GM21717 (cell line): Measurements from ENCODE around the gene SMAD3.

Source experiments
- ATAC-seq: cut with Tn5 transposase; IDR thresholded peaks from one replicate; pipeline ENCODE4 v1.9.1; 2021; ENCODE audit warnings: mild to moderate bottlenecking, moderate library complexity; ENCODE audit not compliant: unreplicated experiment

SMAD3 gene

GRCh38 chr15:67124911-67125588, 59.6 kb downstream of the SMAD3 start:
- ATAC-seq = no peak

DNA sequence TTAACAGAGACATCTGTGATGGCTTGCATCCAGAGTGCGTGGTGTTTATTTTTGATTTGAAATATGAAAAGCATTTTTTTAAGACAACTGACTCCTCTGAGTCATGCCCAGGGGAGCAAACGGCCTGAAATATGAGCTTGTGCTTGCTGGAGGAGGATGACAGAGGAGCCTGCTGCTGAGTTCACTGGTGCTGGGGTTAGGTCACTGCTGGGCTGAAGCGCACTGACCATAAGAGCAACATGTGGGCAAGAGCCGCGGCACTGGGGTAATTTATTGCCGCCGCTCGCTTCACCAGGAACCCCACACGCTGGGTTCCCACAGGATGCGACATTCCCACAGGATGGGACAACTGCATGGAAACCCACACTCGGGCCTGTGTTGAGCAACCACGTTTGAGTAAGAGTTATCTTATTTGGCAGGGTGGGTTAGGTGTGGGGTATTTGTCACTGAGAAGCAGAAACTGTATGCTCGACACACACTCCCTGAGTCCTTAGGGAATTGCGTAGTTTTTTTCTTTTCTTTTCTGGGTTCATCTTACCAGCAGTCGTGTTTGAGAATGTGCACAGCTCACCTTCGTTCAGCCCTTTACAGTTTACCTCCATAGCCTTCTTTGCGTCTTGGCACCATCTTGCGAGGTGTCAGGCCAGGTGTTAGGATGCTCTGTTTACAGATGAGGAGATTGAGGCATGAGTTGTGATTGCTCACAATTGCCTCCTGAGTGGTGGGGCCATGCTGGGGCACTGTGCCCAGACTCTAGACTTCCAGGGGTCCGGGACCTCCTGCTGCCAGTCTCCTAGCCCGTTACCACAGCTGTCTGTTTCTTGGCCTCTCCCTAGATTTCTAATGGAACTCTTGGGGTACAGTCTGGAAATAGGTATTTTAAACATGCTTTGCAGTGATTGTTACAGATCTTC, 60.4 kb downstream of the SMAD3 start:
- ATAC-seq = no peak

DNA sequence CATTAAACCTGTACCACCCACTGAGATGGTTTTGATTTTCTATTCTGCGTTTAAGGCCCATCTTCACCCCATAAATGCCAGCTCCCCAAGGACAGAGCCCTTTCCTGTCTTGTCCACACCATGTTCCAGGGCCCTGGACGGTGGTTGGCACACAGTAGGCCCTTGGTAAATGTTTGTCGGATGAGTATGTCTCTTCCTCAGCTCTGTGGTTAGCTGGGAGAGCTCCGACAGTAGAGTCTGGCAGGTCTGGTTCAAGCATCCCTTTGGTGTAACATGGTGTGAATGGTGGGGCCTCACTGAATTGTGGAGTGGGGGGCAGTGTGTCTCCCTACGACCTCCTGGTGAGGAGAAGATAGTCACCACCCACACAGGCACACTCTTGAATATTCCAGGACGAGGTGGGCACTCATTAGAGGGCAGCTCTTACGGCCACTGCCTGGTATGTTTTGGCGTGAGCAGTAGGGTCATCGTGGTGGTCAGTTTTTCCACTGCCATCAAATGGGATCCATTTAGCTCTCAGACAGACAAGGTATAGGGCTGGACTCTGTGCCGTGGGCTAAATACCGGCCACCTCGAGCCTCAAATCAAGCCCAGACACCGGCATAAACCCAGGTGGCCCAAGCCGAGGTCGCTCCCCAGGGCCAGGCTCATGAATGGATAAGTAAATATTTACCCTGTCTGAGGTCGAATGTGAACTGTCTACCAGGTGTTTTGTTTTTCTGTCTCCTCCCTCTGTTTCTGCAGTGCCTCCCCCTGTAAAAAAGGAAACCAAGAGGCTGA, 61.3 kb downstream of the SMAD3 start:
- ATAC-seq = no peak

- no peak for ATAC-seq
Measured at GRCh38 chr15:67127331-67127664, 61.9 kb downstream of the SMAD3 start.

DNA sequence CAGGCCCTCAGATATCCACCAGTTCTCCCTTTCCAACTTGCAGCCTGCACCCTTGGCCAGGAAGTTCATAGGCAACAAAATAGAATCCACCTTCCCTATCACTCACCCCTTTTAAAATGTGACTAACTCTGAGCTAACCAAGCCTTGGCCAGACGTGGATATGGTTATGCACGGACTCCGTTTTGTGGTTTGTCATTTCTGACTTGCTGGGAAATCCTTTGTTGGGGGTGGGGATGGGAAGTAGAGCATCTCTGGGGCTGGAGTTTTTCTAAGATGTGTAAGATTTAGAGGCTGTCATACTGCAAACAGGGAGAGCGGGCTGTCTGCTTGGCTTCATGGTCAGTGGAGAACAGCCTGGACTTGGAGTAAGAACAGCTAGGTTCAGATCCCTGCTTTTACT, 62.6 kb downstream of the SMAD3 start:
- no peak for ATAC-seq

DNA sequence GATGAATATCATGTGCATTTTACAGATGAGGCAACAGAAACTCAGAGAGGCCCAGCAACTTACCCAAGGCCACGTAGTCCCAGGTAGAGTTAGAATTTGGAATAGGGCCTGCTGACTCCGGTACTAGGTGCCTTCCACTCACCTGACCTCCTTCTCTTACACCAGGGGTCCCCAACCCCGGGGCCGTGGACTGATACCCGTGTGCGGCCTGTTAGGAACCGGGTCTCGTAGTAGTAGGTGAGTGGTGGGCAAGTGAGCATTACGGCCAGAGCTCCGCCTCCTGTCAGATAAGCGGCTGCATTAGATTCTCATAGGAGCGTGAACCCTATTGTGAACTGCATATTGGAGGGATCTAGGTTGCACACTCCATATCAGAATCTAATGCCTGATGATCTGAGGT, 64.8 kb downstream of the SMAD3 start:
- ATAC-seq = no peak

- no peak for ATAC-seq
Measured at GRCh38 chr15:67130673-67131601, 65.5 kb downstream of the SMAD3 start.

- no peak for ATAC-seq
Measured at GRCh38 chr15:67132276-67132675, 66.9 kb downstream of the SMAD3 start.

GRCh38 chr15:67133026-67133425, 67.6 kb downstream of the SMAD3 start:
- ATAC-seq = no peak

DNA sequence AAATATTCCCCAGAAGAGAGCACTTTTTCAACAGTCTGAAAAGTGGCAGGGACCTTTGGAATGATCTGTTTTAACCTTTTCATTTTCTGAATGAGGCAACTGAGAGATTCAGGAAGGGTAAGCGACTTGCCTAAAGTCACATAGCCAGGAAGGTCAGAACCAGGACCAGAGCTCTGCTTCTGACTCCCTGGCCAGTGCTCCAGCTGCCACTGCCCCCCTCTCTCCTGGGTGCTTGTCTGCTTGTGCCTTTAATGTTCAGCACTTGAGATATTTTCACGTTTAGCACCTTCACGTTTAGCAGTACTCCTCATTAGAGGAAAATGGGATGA, 68.3 kb downstream of the SMAD3 start:
- no peak for ATAC-seq

DNA sequence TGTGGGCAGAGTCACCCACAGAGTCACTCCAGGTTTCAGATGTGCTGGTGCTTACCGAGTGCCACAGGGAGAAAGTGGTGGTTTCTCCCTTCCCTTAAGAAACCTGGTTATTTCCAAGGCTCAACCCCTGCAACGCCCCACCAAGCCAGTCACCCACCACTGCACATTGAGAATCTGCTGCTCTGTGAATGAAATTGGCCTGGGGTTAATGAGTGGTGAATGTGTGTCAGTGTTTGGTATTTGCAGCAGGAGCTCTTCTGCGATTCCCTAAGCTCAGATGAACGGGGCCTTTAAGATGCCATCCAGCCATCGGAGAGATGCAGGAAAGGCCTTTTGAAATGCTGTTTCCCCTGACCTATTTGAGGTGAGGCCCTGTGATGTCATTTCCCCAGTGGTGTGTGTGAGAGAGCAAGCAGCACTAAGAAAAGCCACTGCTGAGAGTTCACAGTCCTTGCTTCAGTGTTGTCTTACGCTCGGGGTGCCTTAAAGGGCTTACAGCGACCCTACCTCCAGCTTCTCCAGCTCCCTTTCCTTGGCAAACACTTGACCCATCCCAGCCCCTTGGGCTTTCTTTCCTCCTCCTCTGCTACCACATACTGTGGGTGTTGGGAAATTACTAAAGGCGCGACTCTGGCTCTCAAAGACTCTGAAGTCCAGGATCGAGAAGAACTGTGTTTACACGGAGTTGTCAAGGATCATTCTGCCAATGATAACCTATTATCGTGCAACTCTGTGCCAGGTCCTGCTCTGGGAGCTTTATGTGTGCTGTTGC, 68.9 kb downstream of the SMAD3 start:
- peak; percentile 57 for ATAC-seq

DNA sequence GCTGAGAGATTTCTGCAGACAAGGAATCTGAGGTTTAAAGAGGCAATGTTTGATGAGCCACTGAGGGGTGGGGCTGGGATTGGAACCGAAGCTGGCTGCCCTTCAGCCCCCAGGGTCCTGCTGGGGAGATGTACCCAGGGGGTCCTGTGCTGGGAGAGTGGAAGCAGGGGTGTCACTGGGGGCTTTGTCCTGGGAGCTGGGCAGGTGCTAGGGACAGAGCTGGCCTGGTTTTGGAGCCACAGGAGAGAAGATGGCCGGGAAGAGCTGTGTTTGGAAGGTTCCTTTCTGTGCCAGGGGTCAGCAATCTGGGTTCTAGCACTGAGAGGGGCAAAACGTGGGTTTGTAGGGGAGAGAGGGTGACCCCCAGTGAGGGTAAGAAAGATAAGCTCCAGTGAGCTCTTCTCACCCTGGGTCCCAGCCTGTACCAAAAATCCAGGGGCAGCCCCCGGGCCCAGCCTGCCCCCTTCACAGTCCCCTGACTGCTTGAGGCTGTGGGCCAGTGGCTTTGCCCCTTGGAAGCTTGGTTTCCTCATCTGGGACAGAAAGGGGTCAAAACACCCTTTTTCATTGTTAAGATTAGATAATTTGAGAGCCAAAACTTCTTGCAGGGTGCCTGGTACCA, 69.6 kb downstream of the SMAD3 start:
- ATAC-seq = no peak

DNA sequence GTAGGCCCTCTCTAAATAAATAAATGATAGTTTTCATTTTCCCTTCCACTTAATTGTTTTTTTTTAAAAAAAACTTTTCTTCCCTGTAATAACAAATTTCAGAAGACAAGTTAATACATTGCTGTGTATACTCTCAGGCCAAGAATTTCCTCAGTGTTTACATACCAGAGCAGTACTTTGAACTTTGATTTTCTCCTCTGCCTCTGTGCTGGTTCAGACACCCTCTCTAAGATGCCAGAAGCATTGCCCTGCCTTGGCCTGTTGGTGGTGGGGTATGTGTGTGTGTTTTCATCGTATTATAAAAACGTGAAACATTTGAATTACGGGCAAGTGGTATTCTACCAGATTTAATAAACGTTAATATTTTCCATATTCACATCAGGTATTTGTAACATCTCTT, 70.1 kb downstream of the SMAD3 start:
- ATAC-seq = no peak

DNA sequence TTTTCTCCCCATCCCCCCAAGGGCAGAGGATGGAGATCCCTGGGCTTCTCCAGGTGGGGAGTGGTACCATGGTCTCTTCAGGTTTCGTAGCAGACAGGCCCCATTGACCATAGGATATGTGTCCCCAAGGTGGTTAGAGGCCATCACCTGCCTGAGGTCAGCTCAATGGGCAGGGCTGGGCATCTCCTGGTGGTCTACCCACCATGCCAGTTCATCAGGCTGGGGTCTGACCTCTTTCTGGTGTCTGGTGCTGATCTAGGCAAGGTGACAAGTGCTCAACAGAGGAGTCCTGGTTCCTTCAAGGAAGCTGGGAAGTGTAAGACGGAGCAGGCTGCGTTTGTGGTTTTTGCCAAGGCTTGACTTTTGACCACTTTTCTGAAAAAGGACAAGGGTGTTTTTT, 71.4 kb downstream of the SMAD3 start:
- no peak for ATAC-seq

DNA sequence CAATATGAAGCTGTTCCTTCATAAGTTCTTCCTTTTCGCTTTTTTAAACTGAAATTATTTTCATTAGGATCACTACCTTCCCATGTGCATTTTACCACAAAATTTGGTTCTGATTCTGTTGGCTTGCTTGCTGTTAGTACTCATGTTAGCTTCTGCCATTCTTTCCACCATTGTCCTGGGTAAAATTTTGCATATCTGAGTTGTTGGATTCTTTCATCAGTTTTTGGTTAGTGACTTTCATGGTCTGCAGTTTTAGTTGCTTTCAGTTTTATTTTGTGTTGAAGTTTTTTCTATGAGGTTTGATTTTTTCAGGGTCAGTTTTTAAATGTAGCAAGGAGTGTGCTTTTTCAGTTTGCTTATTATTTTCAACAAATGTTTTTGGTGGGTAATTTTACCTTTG, 71.9 kb downstream of the SMAD3 start:
- ATAC-seq = no peak

GRCh38 chr15:67137951-67138848, 72.8 kb downstream of the SMAD3 start:
- no peak for ATAC-seq

DNA sequence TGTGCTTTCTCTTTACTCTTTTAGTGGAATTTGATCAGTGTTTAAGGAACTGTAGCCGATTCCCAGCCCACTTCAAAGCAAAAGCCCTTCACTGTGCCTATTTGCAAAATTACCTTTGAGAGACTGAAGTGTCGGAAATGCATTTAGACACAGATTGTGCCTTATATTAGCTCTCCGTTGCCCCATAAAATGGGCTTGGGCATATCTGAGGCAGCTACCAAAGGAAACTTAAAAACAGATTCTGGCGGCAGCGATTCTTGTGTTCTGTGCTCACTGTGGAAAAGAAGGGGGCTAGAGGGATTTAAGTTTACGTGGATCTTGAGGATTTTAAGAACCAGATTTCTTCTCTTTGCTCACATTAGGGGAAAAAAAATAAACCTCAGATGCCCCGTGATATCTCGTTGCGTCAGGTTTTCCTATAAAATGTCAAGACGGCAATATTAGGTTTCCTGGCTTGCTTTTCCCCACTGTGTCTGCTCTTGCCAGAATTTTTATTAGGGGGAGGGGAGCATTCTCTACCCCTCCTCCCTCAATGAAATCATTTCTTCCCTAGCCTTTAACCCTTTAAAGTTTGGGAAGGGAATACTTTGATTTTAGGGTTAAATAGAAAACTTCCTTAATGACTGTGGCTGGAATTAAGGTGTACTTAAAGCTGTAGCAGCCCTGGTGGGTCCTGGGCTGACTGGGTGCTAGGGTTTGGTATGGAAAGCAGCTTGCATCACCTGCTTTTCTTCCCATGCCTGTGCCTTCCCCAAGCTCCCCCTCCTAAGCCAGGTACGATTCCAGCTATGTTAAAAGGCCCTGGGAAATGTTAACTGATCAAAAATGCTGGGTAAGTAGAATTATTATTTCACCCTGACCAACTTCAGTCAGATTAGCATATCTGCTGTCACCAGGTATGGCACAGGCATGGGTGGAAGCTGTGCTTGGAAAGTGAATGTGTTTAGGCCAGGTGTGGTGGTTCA, 73.8 kb downstream of the SMAD3 start:
- no peak for ATAC-seq
